ENCODE measurements around the gene PRR35. TPM values are rescaled to one million over a fixed set of nuclear protein-coding genes. Genes with fewer than 3 reads are reported as not detected.

The PRR35 gene
- total RNA-seq, 3 donors from 2014 or later, result 0.08 to 0.11 (median 0.10) TPM

DNA sequence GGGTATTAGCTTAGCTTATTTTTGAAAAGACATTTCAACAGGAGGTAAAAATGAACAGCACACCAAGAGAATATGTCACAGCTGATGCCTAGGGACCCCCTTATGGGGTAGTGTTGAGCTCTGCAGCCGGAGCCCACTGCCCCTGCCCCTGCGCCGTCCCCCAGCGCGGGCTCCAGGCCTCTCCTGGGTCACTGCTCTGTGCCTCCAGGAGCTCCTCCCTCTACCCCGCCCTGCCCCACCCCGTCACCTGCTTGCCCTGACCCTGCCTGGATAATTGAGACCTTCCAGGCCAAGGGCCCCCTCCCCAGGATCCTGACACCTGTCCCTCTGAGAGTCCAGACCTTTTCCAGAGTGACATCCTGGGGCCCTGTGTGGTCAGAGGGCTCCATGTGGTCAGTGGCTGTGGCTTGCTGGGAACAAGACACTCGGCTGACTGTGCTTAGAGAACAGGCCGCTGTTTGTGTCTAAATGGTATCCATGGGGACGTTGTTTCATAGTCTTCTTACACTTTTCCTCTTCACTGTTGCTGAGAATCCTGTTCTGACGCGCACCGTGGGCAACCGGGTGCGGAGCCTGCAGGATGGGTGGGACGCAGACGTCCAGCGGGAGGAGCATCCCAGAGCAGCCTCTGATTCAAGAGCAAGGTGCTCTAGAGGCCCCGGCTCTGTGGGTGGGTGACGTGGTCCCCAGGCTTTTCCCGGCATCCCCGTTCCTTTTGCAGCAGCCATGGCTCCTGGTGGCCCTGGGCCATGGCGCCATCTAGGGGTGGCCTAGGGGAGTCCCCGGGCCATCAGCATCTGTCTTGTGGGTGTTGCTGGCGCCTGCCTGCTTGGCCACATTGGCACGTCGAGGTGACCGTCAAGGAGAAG, 50.6 kb downstream of the PRR35 start:
- DNase-seq, result peak; percentile 57
- Mint-ChIP-seq H3K4me1 (ENCODE audit: low read depth) (peaks cover 8% of the 10 kb centered on the region), H3K27me3 (ENCODE audit: low read depth) (no peaks in the 10 kb centered on the region), H3K36me3 (ENCODE audit: insufficient read depth) (peaks cover 7% of the 10 kb centered on the region), H3K9me3 (no peaks in the 10 kb centered on the region), H3K4me3 (no peak overlapping the region)
- peak; percentile 84 for ATAC-seq

- H3K9me3 Mint-ChIP-seq, result no peaks in the 10 kb centered on the region
These were observed 54.9 kb downstream of the PRR35 start for GRCh38 chr16:615122-615521.

More at GRCh38 chr16:615122-615521, 54.9 kb downstream of the PRR35 start:
- no peaks in the 10 kb centered on the region for H3K27me3 Mint-ChIP-seq (ENCODE audit: low read depth)
- H3K4me1 Mint-ChIP-seq (ENCODE audit: low read depth), result peaks cover 5% of the 10 kb centered on the region
- peaks cover 7% of the 10 kb centered on the region for H3K36me3 Mint-ChIP-seq (ENCODE audit: insufficient read depth)
- no peak for DNase-seq
- ATAC-seq, result no peak
- no peak overlapping the region for H3K4me3 Mint-ChIP-seq

Other genes with a start within 250 kb of the PRR35 start
- gene AXIN1, start 207.7 kb upstream of the PRR35 start, total RNA-seq, result 10 to 100 TPM; 34.1 to 40.4 (median 35.4) TPM
- 100 to 1,000 TPM; 124 to 136 (median 128) TPM for gene MRPL28, start 189.9 kb upstream of the PRR35 start, total RNA-seq
- 10 to 100 TPM; 33.4 to 39.1 (median 34.0) TPM for gene PGAP6, start 178.4 kb upstream of the PRR35 start, total RNA-seq
- gene NME4, start 163.2 kb upstream of the PRR35 start, total RNA-seq, result 10 to 100 TPM; 46.1 to 78.9 (median 52.7) TPM
- 10 to 100 TPM; 16.9 to 19.1 (median 17.8) TPM for gene DECR2, start 158.5 kb upstream of the PRR35 start, total RNA-seq
- gene RAB11FIP3, start 134.7 kb upstream of the PRR35 start, total RNA-seq, result 10 to 100 TPM; 28.2 to 31.3 (median 28.8) TPM
- 100 to 1,000 TPM; 134 to 164 (median 153) TPM for gene CAPN15, start 32.7 kb upstream of the PRR35 start, total RNA-seq
- gene NHLRC4, start 6.6 kb downstream of the PRR35 start, total RNA-seq, result under 1 TPM; 0.13 to 0.18 (median 0.16) TPM
- 10 to 100 TPM; 45.0 to 47.8 (median 46.1) TPM for gene PIGQ, start 9.6 kb downstream of the PRR35 start, total RNA-seq
- gene RAB40C, start 29.7 kb downstream of the PRR35 start, total RNA-seq, result 10 to 100 TPM; 13.4 to 15.7 (median 14.6) TPM
- under 1 TPM; 0.40 to 0.71 (median 0.49) TPM for gene WFIKKN1, start 70.6 kb downstream of the PRR35 start, total RNA-seq
- gene METTL26, start 75.9 kb downstream of the PRR35 start, total RNA-seq, result 100 to 1,000 TPM; 132 to 174 (median 159) TPM
- 100 to 1,000 TPM in 1 of 3 donors, 10 to 100 TPM in 2; 83.1 to 104 (median 88.2) TPM for gene MCRIP2, start 81.4 kb downstream of the PRR35 start, total RNA-seq
- gene WDR90, start 89.0 kb downstream of the PRR35 start, total RNA-seq, result 100 to 1,000 TPM in 1 of 3 donors, 10 to 100 TPM in 2; 81.0 to 104 (median 87.8) TPM
- gene RHOT2, start 107.7 kb downstream of the PRR35 start, total RNA-seq, result 100 to 1,000 TPM; 212 to 215 (median 212) TPM
- under 1 TPM; 0.52 to 0.71 (median 0.53) TPM for gene RHBDL1, start 115.3 kb downstream of the PRR35 start, total RNA-seq
- gene STUB1, start 120.0 kb downstream of the PRR35 start, total RNA-seq, result 100 to 1,000 TPM; 117 to 136 (median 127) TPM
- 10 to 100 TPM; 77.0 to 90.4 (median 88.7) TPM for gene JMJD8, start 123.9 kb downstream of the PRR35 start, total RNA-seq
- 10 to 100 TPM; 28.2 to 32.4 (median 29.1) TPM for gene WDR24, start 130.0 kb downstream of the PRR35 start, total RNA-seq
- 1 to 10 TPM; 2.0 to 6.0 (median 4.8) TPM for gene FBXL16, start 145.4 kb downstream of the PRR35 start, total RNA-seq
- 10 to 100 TPM; 23.8 to 34.7 (median 28.2) TPM for gene METRN, start 154.7 kb downstream of the PRR35 start, total RNA-seq
- gene ANTKMT, start 160.8 kb downstream of the PRR35 start, total RNA-seq, result 10 to 100 TPM; 66.0 to 75.0 (median 67.8) TPM
- gene CCDC78, start 166.0 kb downstream of the PRR35 start, total RNA-seq, result 1 to 10 TPM; 5.4 to 9.1 (median 7.0) TPM
- 10 to 100 TPM in 2 of 3 donors, 1 to 10 TPM in 1; 8.8 to 13.0 (median 12.4) TPM for gene HAGHL, start 166.7 kb downstream of the PRR35 start, total RNA-seq
- 10 to 100 TPM; 30.1 to 39.5 (median 34.8) TPM for gene CIAO3, start 180.6 kb downstream of the PRR35 start, total RNA-seq
- gene MSLN, start 200.3 kb downstream of the PRR35 start, total RNA-seq, result under 1 TPM in 1 of 3 donors, not detected in 2; 0.08 TPM
- gene RPUSD1, start 228.0 kb downstream of the PRR35 start, total RNA-seq, result 10 to 100 TPM; 72.3 to 99.0 (median 75.1) TPM
- 100 to 1,000 TPM; 138 to 171 (median 161) TPM for gene CHTF18, start 228.2 kb downstream of the PRR35 start, total RNA-seq
- gene GNG13, start 240.3 kb downstream of the PRR35 start, total RNA-seq, result not detected

All from activated T-cell treated with anti-CD3 and anti-CD28 coated beads, Interleukin-2, amount 50 U/mL, for 4 hours (primary cell).